Measurements from ENCODE around the gene ZWILCH. TPM values are rescaled to one million over a fixed set of nuclear protein-coding genes. Genes with fewer than 3 reads are reported as not detected.

The ZWILCH gene
- total and polyA plus RNA-seq, 9 of the 15 experiments (the other 6 are each of a cell fraction or from before 2014, with no cell fraction given) = 32.8 to 94.2 (median 52.1) TPM

DNA sequence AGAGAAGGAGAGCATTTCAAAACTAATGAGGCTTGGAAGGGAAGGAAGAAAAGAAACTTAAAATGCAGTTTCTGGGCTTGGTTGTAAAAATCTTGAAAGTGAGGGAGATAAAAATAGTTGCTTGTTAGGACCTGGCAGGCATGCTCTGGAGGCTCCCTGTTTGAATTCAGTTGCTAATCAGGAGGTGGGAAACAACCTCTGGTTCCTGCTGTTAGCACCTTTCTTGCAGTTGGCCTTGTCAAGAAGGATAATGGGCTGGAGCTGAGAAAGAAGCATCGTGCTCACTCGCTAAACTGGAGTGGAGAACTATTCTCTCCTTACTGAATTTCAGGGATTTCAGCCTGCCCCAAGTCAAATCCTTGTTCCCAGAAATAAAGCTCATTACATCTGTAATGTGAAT lies 31.0 kb upstream of the ZWILCH start:
- Histone ChIP-seq H3K27ac (ENCODE audit: extremely low read depth, low read depth, low read length) (no peak overlapping the region), H3K4me1 (replicated peaks in 1 of 2; ENCODE audit: control insufficient read depth in 2 of 2, insufficient read depth in 2 of 2, low read length in 2 of 2) (no peaks in the 10 kb centered on the region)
- WGBS (ENCODE audit: insufficient coverage, low coverage, missing lambda C conversion rate) = 92% methylated on average over 2 of the region's 2 CpGs

More for the DNA sequence above, 31.0 kb upstream of the ZWILCH start:
- DNase-seq (ENCODE audit: extremely low read depth in 1 of 4, low spot score in 3 of 4) = no peak
- Histone ChIP-seq H3K4me2 (ENCODE audit: insufficient read depth, low read length) (no peak overlapping the region), H3K27me3 (ENCODE audit: control insufficient read depth in 2 of 2, insufficient read depth in 2 of 2, low read length in 2 of 2) (no peaks in the 10 kb centered on the region), H3K79me2 (ENCODE audit: control insufficient read depth, insufficient read depth, low read length) (no peaks in the 10 kb centered on the region), H3K9me1 (ENCODE audit: control insufficient read depth, insufficient read depth, low read length) (no peaks in the 10 kb centered on the region), H4K20me1 (replicated peaks; ENCODE audit: control insufficient read depth, insufficient read depth, low read length) (no peaks in the 10 kb centered on the region; the same call in 1 of the 2 replicates), H3K9ac (ENCODE audit: insufficient read depth in 1 of 2, low read depth in 2 of 2, low read length in 2 of 2) (no peak overlapping the region), H3K36me3 (ENCODE audit: control insufficient read depth, insufficient read depth, low read length) (peaks cover 14% of the 10 kb centered on the region; the same call in 2 of the 3 replicates), H3K9me3 (replicated peaks; ENCODE audit: control insufficient read depth, insufficient read depth, low read depth, low read length) (no peaks in the 10 kb centered on the region), H3K4me3 (no peak overlapping the region), H2AFZ (ENCODE audit: low read depth, low read length) (no peak overlapping the region)
- no TSS peak for BruUV-seq (replicated peaks)
- no peak for ATAC-seq
- intact Hi-C loops (cut with micrococcal nuclease) = no loop called here
- no peak for FAIRE-seq
- TF ChIP-seq, protein P1, sequence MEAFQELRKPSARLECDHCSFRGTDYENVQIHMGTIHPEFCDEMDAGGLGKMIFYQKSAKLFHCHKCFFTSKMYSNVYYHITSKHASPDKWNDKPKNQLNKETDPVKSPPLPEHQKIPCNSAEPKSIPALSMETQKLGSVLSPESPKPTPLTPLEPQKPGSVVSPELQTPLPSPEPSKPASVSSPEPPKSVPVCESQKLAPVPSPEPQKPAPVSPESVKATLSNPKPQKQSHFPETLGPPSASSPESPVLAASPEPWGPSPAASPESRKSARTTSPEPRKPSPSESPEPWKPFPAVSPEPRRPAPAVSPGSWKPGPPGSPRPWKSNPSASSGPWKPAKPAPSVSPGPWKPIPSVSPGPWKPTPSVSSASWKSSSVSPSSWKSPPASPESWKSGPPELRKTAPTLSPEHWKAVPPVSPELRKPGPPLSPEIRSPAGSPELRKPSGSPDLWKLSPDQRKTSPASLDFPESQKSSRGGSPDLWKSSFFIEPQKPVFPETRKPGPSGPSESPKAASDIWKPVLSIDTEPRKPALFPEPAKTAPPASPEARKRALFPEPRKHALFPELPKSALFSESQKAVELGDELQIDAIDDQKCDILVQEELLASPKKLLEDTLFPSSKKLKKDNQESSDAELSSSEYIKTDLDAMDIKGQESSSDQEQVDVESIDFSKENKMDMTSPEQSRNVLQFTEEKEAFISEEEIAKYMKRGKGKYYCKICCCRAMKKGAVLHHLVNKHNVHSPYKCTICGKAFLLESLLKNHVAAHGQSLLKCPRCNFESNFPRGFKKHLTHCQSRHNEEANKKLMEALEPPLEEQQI (IDR thresholded peaks at IDR 0.05) = no peak
- TF ChIP-seq, protein P2, sequence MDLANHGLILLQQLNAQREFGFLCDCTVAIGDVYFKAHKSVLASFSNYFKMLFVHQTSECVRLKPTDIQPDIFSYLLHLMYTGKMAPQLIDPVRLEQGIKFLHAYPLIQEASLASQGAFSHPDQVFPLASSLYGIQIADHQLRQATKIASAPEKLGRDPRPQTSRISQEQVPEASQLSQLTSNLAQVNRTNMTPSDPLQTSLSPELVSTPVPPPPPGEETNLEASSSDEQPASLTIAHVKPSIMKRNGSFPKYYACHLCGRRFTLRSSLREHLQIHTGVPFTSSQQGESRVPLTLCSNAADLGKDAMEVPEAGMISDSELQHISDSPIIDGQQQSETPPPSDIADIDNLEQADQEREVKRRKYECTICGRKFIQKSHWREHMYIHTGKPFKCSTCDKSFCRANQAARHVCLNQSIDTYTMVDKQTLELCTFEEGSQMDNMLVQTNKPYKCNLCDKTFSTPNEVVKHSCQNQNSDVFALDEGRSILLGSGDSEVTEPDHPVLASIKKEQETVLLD (IDR thresholded peaks at IDR 0.05) = no peak
- TF ChIP-seq CBX3 (IDR thresholded peaks at IDR 0.05; ENCODE audit: borderline replicate concordance in 1 of 2, low read length in 2 of 2) (no peak), CBX8 (IDR thresholded peaks at IDR 0.05; ENCODE audit: borderline replicate concordance, extremely low read depth, low read depth, low read length, poor library complexity, severe bottlenecking) (no peak), DEAF1 (CRISPR knock-in tag; IDR thresholded peaks at IDR 0.05) (no peak), ZNF124 (CRISPR knock-in tag; IDR thresholded peaks at IDR 0.05) (no peak), HOXB6 (CRISPR knock-in tag; IDR thresholded peaks at IDR 0.05; ENCODE audit: borderline replicate concordance) (no peak), HDGF (IDR thresholded peaks at IDR 0.05) (no peak), NR2F6 (CRISPR knock-in tag; IDR thresholded peaks at IDR 0.05) (no peak), ZNF197 (CRISPR knock-in tag; IDR thresholded peaks at IDR 0.05; ENCODE audit: low read depth) (no peak)
- CTCF ChIA-PET (ENCODE audit: low intra/inter-chr PET ratio) = no interaction called here
- POLR2A ChIA-PET = interaction anchor here (0.6 to 3.5 kb wide), 5 partner anchors 18 to 108 kb away, joined by 3 to 14 read pairs (median 3); partner anchors contain the start of gene SNAPC5
- in situ Hi-C loops (cut with MboI) = no loop called here
